GM12892 (cell line): Measurements from ENCODE around the gene AGO4.

Experiments used
- POLR2A ChIP-seq: IDR thresholded peaks from 2 replicates; pipeline ENCODE4 v1.6.1; 2011; ENCODE audit warnings: low read depth, low read length, control low read depth
- POLR2AphosphoS5 ChIP-seq: IDR thresholded peaks from 2 replicates; pipeline ENCODE4 v1.6.1; 2011; ENCODE audit warnings: low read depth, low read length, control low read depth

DNA sequence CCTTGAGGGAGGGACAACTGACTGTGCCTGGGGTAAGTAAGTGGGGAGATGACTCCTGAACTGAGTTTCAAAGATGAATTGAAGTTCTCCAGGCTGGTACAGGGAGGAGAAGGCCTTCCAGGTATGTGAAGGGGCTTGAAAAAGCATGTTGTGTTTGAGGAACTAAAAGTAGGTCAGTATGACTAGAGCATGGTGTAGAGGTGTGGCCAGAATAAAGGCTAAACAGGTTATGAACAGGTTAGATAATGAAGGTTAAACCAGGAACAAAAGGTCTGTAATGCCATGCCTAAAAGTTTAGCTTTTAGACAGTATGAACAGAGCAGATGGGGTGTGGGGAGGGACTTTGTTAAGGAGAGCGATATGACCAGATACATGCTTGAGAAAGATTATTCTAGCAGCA lies 30.7 kb upstream of the AGO4 start:
- TF ChIP-seq POLR2A (no peak), POLR2AphosphoS5 (no peak)
